HG02678 (cell line): ENCODE results near the gene EIF4G3.
"Not testable (repeated sequence)": the region's sequence is repeated elsewhere in the genome, so short reads cannot be mapped to it uniquely, and the experiment has no call there.

Experiments used
- ATAC-seq: cut with Tn5 transposase; IDR thresholded peaks from one replicate; pipeline ENCODE4 v1.9.1; 2021; ENCODE audit warnings: mild to moderate bottlenecking, moderate library complexity; ENCODE audit not compliant: unreplicated experiment

The EIF4G3 gene

DNA sequence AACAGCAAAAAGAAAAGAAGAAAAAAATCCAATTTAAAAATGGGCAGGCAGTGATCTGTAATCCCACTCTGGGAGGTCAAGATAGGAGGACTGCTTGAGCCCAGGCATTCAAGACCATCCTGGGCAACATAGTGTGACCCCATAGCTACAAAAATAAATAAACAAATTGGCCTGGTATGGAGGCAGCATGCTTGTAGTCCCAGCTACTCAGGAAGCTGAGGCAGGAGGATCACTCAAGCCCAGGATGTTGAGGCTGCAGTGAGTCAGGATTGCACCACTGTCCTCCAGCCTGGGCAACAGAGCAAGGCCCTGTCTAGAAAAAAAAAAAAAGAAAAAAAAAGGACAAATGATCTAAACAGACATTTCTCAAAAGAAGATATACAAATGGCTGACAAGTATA lies 99.6 kb downstream of the EIF4G3 start:
- ATAC-seq = no peak

DNA sequence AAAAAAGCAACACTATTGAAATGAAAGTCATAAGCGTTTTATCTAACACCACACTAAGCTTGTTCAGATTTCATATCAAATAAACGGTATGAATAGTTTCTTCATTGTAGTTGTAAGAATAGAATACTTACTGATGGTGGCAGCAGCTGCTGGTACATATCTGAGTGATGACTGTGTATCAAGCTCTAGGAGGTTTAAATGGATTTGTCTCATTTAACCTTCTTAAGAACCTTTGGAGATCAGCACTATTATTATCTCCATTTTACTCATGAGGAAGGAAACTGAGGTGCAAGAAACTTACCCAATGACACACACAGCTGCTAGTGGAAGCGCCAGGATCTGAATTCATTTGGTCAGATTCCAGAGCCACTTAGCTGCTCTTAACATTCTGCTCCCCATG lies 104.0 kb downstream of the EIF4G3 start:
- no peak for ATAC-seq

- ATAC-seq = no peak
Observed at GRCh38 chr1:21069549-21069948, 107.1 kb downstream of the EIF4G3 start.

- no peak for ATAC-seq
Observed at GRCh38 chr1:21068937-21069336, 107.8 kb downstream of the EIF4G3 start.

DNA sequence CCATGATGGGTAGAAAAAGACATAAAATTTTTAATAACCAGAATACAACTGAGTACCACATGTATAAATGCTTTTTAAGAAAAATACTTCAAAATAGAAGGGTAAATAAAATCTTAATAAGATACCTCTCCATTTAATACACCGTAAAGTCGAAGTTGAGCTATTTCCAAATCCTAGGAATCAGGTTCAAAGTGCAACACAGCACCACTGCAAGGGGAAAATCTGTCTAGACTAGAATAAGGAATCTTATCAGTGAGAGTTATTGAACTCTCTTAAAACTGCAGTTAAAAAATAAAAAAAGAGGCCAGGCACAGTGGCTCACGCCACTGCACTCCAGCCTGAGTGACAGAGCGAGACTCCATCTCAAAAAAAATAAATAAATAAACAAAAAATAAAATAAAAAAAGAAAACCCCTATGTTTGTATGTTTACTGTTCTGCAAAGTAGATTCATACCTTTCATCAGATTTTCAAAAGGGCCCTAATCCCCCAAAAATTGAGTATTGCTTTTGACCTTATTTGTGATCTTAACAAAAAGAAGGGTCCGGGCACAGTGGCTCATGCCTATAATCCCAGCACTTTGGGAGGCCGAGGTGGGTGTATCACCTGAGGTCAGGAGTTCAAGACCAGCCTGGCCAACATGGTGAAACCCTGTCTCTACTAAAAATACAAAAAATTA lies 109.0 kb downstream of the EIF4G3 start:
- no peak for ATAC-seq

DNA sequence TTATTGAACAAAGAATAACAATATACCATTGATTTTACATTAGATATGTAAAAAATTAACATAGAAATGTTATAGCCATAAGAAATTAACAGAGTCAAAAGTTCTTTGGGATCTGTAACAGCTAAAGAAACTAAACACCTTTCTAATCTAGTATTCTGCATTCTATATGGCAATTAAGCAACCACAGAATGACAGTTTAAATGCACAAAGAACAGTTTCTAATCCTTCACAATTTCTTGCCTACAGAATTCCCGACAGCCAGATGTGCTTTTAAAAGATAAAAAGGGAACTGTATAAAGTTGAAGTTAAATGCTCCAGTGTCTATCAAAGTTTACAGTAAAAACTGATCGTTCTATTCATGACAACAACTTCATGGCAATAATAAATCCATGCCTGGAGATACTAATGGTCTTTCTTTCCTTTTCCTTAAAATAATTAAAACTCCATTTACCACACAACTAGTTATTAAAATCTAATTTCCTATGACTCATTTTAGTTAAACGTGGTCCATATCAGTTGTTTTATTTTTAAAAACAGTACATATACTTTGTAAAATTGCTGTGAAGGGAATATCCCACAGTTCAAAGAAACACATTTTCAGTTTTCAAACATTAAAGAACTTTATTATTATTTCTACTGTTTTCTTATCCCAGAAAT lies 110.2 kb downstream of the EIF4G3 start:
- no peak for ATAC-seq

- ATAC-seq = no peak
Observed at GRCh38 chr1:21065851-21066250, 110.8 kb downstream of the EIF4G3 start.

DNA sequence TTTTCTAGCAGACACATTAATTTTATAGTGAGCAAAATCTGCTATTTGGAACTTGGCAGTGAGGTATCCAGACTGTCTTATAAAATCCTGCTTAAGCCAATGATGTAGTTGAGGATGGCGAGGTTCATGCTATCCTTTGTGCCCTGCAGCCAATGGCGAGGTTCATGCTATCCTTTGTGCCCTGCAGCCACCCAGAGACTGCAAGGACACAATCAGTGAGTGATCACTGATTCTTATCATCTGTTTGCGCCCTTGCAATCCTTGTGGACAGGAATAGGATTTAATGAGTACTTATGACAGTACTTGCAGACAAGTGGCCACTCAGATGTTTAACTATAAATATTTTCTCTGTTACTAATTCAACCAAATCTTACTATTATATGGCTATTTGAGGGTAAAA lies 112.6 kb downstream of the EIF4G3 start:
- ATAC-seq = no peak

GRCh38 chr1:21060523-21060922 lies 116.2 kb downstream of the EIF4G3 start:
- no peak for ATAC-seq

GRCh38 chr1:21059021-21059420 lies 117.7 kb downstream of the EIF4G3 start:
- ATAC-seq = no peak

DNA sequence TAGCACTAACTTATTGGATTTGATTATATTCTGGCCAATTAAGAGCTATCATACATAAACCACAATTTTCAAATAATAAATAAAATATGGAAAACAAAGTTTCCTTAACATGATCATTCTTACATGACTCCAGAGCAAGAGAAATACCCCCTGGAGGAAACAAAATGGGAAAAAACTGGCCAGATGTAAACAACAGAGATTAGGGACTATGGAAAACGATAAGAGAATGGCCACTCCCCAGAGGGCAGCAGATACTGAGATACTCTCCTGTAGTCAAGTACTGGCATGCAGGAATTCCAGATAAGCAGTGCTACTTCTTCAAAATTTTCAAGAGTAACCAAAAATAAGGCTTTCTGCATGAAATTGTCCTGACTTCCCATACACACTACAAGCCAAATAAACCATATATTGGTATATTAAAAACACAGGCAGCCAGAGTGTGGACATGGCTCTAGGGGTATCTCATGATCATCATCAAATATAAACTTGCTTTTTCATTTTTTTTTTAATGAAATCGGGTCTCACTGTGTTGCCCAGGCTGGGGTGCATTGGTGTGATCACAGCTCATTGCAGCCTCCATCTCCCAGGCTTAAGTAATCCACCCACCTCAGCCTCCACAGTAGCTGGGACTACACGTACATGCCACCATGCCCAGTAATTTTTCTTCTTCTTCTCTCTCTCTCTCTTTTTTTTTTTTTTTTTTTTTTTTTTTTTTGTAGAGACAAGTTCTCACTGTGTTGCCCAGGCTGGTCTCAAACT lies 118.5 kb downstream of the EIF4G3 start:
- ATAC-seq = no peak

- ATAC-seq = not testable (repeated sequence)
Observed at GRCh38 chr1:21053189-21053928, 123.3 kb downstream of the EIF4G3 start.

DNA sequence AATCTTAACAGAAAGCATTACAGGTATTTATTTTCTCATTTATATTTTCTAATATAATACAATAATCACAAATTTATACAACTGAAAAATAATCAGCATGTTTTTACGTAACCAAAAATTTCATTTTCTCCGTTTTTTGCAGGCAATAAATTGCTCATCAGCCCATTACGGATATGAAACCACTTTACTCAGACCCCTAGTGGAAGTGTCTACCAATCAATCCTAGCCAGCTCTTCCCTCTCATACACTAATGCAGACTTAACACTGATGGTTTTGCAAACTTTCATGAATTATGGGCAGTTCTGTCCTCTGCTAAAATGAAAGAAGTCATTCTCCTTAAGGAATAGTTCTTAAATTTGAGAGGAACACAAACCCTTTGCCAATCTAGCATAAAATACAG lies 124.7 kb downstream of the EIF4G3 start:
- ATAC-seq = no peak

- ATAC-seq = no peak
Observed at GRCh38 chr1:21051177-21051825, 125.4 kb downstream of the EIF4G3 start.

DNA sequence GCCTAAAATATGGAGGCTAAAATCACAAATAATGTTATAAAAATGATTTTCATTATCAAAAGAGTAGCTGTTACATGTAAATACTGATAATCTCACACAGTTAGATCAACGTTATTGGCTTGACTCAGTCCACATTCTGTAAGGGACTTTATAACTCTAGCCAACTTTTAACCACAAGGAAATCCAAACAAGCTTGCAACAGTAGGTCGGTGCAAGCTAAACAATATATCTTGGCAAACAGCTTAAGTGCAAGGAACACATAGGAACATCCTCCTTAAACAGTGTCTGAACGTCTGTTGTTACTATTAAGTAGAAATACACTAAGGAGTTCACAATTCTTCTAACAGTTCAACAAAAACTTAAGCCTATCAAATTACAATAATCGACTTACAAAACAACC lies 126.7 kb downstream of the EIF4G3 start:
- ATAC-seq = no peak

DNA sequence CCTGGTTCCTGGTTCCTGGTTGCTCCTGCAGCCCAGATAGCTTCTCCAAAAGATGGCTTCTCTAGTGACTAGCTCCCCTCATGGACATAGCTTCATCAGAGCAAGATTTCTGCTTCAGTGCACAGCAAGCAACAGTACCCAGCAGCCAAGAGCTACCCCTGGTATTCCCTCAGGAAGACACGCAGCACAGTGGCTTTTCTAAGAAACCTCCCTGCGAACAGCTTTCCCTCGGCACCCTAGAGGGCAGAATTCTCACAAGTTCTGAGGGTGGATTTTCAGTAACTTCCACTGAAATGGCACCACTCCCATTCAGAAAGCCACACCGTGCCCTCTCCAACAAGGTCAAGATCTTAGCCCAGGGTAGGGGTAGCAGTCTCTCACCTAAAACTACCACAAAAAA lies 128.2 kb downstream of the EIF4G3 start:
- no peak for ATAC-seq

- ATAC-seq = no peak
Observed at GRCh38 chr1:21046132-21046531, 130.6 kb downstream of the EIF4G3 start.

DNA sequence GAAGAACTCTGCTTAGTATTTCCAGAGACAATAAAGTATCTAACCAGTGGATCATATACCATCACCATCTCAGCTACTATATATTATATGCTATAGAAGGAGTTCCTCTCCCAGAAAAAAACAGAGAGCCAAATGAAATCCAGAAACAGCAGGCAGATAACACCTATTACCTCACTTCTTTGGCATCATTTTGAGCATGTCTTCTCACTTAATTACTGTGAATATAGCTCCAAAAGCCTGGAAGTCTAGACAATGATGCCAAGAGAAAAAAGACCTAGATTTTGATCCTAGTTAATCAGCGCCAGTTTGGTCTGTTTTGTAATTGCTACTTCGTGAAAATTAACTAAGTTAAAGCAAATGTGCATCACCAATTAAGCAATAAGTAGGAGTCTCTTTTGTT lies 131.3 kb downstream of the EIF4G3 start:
- no peak for ATAC-seq

GRCh38 chr1:21042929-21043605 lies 133.6 kb downstream of the EIF4G3 start:
- ATAC-seq = no peak

GRCh38 chr1:21041541-21041940 lies 135.2 kb downstream of the EIF4G3 start:
- no peak for ATAC-seq
